GM12878 (cell line): ENCODE results near the gene RNF220. TPM values are rescaled to one million over a fixed set of nuclear protein-coding genes. Genes with fewer than 3 reads are reported as not detected.
"Not testable (repeated sequence)": the region's sequence is repeated elsewhere in the genome, so short reads cannot be mapped to it uniquely, and the experiment has no call there.

Source experiments
- ATAC-seq: fragments of 200-7000 bp; cut with Tn5 transposase; 3 replicates; pipeline ENCODE4 v1.9.1; 2020; ENCODE audit warnings: mild to moderate bottlenecking, moderate library complexity
- BruUV-seq: library from RNA; stranded (reverse); fragments of 400-500 nt; replicated peaks from 2 replicates; lab custom pipeline; 2021; lab: Mats Ljungman, UMichigan
- CTCF ChIA-PET: fragments of 300-600 bp; sonication (Branson Sonifier 250); formaldehyde crosslinking; extraction: SDS; loops from one replicate; lab custom pipeline; 2021; ENCODE audit warnings: inconsistent platforms; lab: Yijun Ruan, JAX
- POLR2A ChIA-PET: fragments of 350-600 bp; formaldehyde crosslinking; extraction: SDS; loops from one replicate; lab custom pipeline; 2021; ENCODE audit warnings: inconsistent platforms; lab: Charles Lee
- RAD21 ChIA-PET: fragments of 300-600 bp; sonication (Branson Sonifier 250); formaldehyde crosslinking; loops from one replicate; lab custom pipeline; 2023; ENCODE audit warnings: antibody characterized with exemption; ENCODE audit not compliant: unreplicated experiment; lab: Charles Lee
- SMC1A ChIA-PET: fragments of 300-600 bp; sonication (Branson Sonifier 250); formaldehyde crosslinking; loops from one replicate; lab custom pipeline; 2023; ENCODE audit not compliant: unreplicated experiment, uncharacterized antibody; lab: Charles Lee
- DNase-seq: peaks from one replicate; pipeline ENCODE4 v3.0.0-alpha.2; 2011; ENCODE audit warnings: low read depth, low spot score
- FAIRE-seq: peaks from 3 replicates; lab custom pipeline; 2011; peaks lifted over from hg19 to GRCh38; lab: Jason Lieb, UNC
- H2AFZ ChIP-seq: 2 replicates; pipeline ENCODE4 v1.6.0; 2011; ENCODE audit warnings: low read depth, low read length, control low read depth; ENCODE audit not compliant: control insufficient read depth
- H3K27ac ChIP-seq: 2 replicates; pipeline ENCODE4 v1.5.1; 2011; ENCODE audit warnings: control low read depth; ENCODE audit not compliant: control insufficient read depth, insufficient read depth
- H3K27me3 ChIP-seq, 2 experiments: replicated peaks in 1 of 2; 2 replicates each; pipeline versions ENCODE4 v1.6.0 to v1.6.1; 2011; ENCODE audit warnings: low read length in 1 of 2; ENCODE audit not compliant: control insufficient read depth in 2 of 2, insufficient read depth in 2 of 2
- H3K36me3 ChIP-seq, 2 experiments: 2 replicates each; pipeline ENCODE4 v1.5.1; 2011; ENCODE audit warnings: low read length in 1 of 2; ENCODE audit not compliant: control insufficient read depth in 2 of 2, insufficient read depth in 2 of 2
- H3K4me1 ChIP-seq: 2 replicates; pipeline ENCODE4 v1.6.1; 2011; ENCODE audit warnings: mild to moderate bottlenecking, low read length, moderate library complexity, mixed read lengths; ENCODE audit not compliant: control insufficient read depth, insufficient read depth
- H3K4me2 ChIP-seq: 2 replicates; pipeline ENCODE4 v1.6.0; 2011; ENCODE audit warnings: control low read depth; ENCODE audit not compliant: control insufficient read depth, insufficient read depth
- H3K4me3 ChIP-seq: fragments of 200-600 bp; sonication (generic); 2 replicates; pipeline ENCODE4 v1.5.1; 2016
- H3K79me2 ChIP-seq: 2 replicates; pipeline ENCODE4 v1.6.0; 2011; ENCODE audit warnings: low read length; ENCODE audit not compliant: control insufficient read depth, insufficient read depth
- H3K9ac ChIP-seq: 2 replicates; pipeline ENCODE4 v1.8.0; 2011; ENCODE audit warnings: low read length, control low read depth, mixed read lengths; ENCODE audit not compliant: control insufficient read depth, insufficient read depth
- H3K9me3 ChIP-seq: replicated peaks from 3 replicates; pipeline ENCODE4 v1.5.1; 2011; ENCODE audit warnings: mild to moderate bottlenecking, low read length; ENCODE audit not compliant: control insufficient read depth, insufficient read depth
- H4K20me1 ChIP-seq: 2 replicates; pipeline ENCODE4 v1.6.0; 2011; ENCODE audit not compliant: control insufficient read depth, insufficient read depth
- CUX1 ChIP-seq: IDR thresholded peaks from 2 replicates; pipeline ENCODE4 v1.6.1; 2012; ENCODE audit warnings: improper control_type of control experiment, low read depth, low read length; ENCODE audit not compliant: insufficient replicate concordance
- WGBS: methylation state at CpG from one replicate; pipeline ENCODE4 v1.1.6; 2016; ENCODE audit warnings: low lambda C conversion rate; ENCODE audit not compliant: insufficient replicate concordance, insufficient coverage; ENCODE audit errors: missing lambda C conversion rate; 5-methylcytosine and 5-hydroxymethylcytosine counted together
- in situ Hi-C: fragments of 300-500 bp; cut with MboI; formaldehyde crosslinking; loops from 9 replicates; pipeline ENCODE4 v1.14.3; 2018; ENCODE audit warnings: mixed read lengths
- intact Hi-C: fragments of 100-400 bp; cut with micrococcal nuclease; formaldehyde crosslinking; loops from one replicate; pipeline ENCODE4 v1.14.2; 2022; ENCODE audit not compliant: unreplicated experiment
- polyA plus RNA-seq, 11 experiments: library from polyadenylated mRNA; depleted of rRNA in 4 of 11; unstranded in 6 of 11; stranded (reverse) in 5 of 11; fragments of >200 nt; fragmentation: Nextera tagmentation in 4 of 11; fragmentation: Illumina TruSeq in 1 of 11; extraction: Ambion mirVana in 4 of 11; extraction: Trizol in 1 of 11; gene quantifications; 1 replicate in 1 of 11; 2 replicates in 10 of 11; pipeline versions ENCODE4 v1.2.1 to v1.2.3, GENCODE V29; 2011 to 2016; ENCODE audit warnings: inconsistent platforms in 2 of 11, missing spikeins in 2 of 11, low read depth in 1 of 11
- total RNA-seq, 4 experiments: library from RNA; depleted of rRNA in 3 of 4; stranded (reverse); fragments of >200 nt in 3 of 4; fragmentation: Illumina TruSeq in 1 of 4; extraction: Trizol in 1 of 4; gene quantifications; 2 replicates each; pipeline versions ENCODE4 v1.2.1 to v1.2.3, GENCODE V29; 2013 to 2021

RNF220 gene
- total and polyA plus RNA-seq, 10 of the 15 experiments (the other 5 are each of a cell fraction or from before 2014, with no cell fraction given), result 4.6 to 84.1 (median 53.7) TPM

GRCh38 chr1:44559913-44560312, 154.9 kb downstream of the RNF220 start (continued):
- TF ChIP-seq CUX1, result no peak

DNA sequence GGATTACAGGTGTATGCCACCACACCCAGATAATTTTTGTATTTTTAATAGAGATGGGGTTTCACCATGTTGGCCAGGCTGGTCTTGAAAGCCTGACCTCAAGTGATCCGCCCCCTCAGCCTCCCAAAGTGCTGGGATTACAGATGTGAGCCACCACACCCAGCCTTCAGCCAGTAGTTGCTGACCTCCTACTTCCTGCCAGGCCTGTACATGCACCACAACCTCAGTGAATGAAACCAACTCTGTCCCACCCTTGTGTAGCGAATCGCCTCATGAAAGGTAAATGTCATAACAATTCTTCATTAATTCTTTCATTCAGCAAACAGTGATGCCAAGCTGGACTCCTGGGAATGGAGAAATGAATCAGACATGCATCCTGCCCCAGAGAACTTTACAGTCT, 155.6 kb downstream of the RNF220 start:
- not testable (repeated sequence) for DNase-seq, BruUV-seq
- WGBS, result 0% methylated on average over 3 of the region's 3 CpGs

More for the DNA sequence above, 155.6 kb downstream of the RNF220 start:
- H3K36me3 ChIP-seq, RAD21 ChIA-PET, POLR2A ChIA-PET, H3K4me1 ChIP-seq, H2AFZ ChIP-seq, intact Hi-C loops, H4K20me1 ChIP-seq, ATAC-seq, in situ Hi-C loops, H3K4me3 ChIP-seq, FAIRE-seq, H3K9ac ChIP-seq, H3K27ac ChIP-seq, H3K27me3 ChIP-seq, H3K9me3 ChIP-seq, CTCF ChIA-PET, H3K4me2 ChIP-seq, H3K79me2 ChIP-seq, SMC1A ChIA-PET: not testable (repeated sequence)
